HG02870 (cell line): ENCODE measurements around the gene S100Z.
"Not testable (repeated sequence)": the region's sequence is repeated elsewhere in the genome, so short reads cannot be mapped to it uniquely, and the experiment has no call there.

Experiments
- ATAC-seq: cut with Tn5 transposase; IDR thresholded peaks from one replicate; pipeline ENCODE4 v1.9.1; 2021; ENCODE audit warnings: mild to moderate bottlenecking, moderate library complexity; ENCODE audit not compliant: unreplicated experiment

Gene S100Z

DNA sequence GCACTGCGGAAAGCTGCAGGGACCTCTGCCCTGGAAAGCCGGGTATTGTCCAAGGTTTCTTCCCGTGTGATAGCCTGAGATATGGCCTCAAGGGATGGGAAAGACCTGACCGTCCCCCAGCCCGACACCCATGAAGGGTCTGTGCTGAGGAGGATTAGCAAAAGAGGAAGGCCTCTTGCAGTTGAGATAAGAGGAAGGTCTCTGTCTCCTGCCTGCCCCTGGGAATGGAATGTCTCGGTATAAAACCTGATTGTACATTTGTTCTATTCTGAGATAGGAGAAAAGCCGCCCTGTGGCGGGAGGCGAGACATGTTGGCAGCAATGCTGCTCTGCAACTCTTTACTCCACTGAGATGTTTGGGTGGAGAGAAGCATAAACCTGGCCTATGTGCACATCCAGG lies 95.4 kb downstream of the S100Z start:
- not testable (repeated sequence) for ATAC-seq

DNA sequence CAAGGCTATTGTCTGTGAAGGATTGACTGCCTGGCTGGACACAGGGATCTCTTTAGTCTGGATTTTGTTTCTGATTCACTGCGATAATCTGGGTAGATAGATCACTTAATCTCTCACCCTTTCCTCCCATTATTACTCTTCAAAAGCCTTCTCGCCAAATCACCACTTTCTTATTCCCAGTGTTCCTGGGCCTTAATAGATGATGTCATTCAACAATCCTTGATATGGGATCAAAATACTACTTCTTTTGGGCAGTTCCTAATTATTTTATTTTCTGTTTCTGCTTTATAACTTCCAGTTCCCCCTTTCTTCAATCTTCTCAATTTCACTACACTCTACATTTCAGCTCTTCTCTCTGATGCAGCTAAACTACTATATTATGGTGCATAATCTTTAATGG lies 96.3 kb downstream of the S100Z start:
- ATAC-seq, result no peak

DNA sequence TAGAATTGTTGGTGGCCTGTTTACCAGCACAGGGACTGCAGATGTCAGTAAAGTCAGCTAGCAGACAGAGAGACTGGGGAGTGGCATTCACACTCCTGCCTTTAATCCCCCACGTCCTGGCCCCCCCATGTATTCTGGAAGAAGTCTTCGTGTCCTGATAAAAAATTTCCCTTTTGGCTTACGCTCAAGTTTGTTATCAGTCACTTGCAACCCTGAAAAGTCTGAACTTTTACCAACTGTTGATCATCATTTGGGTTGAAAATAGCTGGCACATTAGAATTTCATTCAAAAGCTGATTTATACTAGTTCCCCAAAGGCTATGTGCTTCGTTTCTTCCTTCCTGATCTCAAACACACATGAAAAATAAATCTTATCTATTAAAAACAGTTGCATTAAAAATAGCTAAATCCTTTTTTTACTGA lies 97.3 kb downstream of the S100Z start:
- no peak for ATAC-seq

DNA sequence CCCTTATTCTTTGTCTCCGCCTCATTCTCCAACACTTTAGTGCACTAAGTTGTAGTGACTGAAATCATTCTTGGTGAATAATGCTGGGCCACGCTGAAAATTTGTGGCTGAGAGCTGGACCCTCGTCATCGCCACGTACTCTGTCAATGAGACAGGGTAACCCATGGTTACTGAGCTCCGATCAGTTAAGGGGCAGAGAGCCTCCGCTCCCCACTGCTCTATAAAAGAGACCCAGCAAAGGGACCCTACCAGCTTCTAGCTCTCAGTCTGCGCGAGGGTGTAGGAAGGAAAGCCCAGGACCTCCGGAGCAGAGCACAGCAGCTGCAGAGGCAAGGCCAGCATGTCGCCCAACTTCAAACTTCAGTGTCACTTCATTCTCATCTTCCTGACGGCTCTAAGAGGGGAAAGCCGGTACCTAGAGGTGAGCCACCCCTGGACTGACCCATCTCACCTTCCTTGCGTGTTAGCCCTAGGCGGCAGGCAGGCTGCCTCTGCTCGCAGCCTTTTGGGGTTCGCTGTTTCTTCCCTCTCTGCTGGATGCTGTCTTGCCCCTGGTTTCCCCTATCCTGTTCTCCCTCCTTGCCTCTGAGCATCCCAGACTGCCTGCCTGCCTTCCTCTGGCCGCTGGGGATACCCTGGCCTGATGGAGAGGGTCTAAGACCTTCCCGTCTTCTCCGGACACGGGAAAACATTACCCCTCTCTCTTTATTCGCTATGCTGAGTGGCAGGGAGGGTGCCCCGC lies 103.2 kb downstream of the S100Z start, which contains the start of gene CRHBP:
Gene CRHBP, plus strand, starts transcription at position 251 of the 742 bp plus-strand sequence. Its CDS starts 90 bp downstream, at position 341.
- no peak for ATAC-seq

DNA sequence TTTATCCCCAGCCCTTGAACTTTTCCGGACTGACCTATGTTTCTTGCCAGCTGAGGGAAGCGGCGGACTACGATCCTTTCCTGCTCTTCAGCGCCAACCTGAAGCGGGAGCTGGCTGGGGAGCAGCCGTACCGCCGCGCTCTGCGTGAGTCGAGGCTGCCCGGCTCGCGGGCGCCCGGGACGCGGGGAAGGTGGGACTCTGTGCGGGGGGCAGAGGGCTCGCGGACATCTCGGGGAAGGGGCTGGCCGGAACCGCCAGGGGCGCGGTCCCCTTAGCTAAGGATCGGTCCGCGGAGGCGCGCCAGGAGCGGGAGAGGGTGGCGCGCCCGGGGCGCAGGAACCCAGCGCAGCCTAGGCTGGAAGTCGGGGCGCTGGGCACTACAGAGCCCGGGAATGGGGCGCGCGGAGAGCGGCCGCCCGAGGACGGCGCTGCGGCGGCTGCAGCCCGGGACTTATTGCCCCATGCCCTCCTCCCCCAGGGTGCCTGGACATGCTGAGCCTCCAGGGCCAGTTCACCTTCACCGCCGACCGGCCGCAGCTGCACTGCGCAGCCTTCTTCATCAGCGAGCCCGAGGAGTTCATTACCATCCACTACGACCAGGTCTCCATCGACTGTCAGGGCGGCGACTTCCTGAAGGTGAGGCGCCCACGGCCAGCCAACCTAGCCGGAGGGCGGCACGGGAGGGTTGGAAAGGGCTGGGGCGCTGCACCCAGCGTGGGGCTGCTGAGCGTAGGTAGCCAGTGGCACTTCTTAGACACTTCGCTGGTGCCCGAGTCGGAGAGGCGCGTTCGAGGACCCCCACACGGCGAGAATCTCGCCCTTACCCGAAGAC lies 104.0 kb downstream of the S100Z start:
- no peak for ATAC-seq

DNA sequence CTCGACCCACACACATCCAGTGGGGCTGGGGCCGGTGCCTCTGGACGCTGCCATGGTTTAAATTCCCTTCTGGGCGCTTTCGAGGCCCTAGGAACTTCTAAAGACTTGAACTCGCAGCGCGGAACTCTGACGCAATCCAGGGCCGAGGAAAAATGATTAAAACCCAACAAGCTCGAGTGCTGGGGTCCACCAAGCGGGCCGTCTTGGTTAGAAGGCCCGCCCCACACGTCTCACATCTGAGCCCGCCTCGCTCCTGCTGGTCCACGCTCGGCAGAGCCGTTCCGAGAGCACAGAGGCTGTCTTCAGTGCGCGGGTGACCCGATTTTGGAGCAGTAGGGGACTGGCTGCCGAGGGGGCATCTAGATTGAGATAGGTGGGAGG lies 104.6 kb downstream of the S100Z start:
- ATAC-seq, result no peak

DNA sequence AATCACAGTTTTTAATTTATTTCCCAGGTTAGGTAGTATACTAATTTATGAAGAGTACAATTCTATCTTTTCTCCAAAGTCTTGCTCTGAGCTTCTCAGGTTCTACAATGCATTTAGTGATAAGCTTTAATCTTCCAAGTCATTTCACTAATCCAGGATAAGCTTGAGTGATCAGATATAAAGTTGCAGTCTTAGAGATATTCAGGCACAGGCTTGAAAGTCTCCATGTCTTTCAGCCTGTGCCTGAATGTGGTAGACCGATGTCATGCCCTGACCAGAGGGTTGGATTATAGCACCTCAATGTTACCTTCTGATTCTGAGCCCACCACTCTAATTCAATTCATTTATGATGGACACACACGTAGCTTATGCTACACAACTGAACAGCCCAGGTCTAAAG lies 106.2 kb downstream of the S100Z start:
- ATAC-seq, result no peak

DNA sequence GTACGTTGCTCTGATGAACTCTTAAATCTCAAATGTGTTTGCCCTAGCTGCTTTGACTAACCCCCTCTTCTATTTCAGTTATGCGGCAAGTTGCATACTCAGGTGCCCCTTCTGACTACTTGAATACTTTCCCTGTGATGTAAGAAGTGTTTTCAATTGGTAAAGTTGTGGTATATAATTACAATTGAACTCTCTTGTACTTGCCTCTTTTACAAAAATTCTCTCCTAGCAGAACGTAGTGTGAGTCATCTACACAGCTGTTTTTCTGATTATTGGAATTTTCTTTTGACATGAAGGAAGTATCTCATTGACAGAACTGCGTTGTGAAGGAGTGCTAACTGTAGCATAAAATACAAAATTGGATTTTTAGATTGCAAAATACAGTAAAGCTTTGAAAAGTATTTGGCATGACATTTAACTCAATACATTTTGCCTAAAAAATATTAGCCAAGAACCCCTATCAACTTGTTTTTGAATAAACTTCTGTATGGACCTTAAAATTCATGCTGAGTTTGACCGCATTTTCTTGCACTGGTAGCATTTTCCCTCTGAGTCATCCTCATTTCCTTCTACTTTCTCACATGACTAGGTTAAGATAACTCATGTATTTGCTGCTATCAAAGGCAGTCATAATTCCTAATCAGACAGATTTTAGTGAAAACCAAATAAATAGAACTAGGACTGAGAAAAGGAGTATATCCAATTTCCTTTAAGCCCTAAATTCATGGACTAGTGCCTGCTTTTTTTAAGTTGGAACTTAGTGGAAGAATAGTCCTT lies 109.4 kb downstream of the S100Z start:
- ATAC-seq, result no peak

DNA sequence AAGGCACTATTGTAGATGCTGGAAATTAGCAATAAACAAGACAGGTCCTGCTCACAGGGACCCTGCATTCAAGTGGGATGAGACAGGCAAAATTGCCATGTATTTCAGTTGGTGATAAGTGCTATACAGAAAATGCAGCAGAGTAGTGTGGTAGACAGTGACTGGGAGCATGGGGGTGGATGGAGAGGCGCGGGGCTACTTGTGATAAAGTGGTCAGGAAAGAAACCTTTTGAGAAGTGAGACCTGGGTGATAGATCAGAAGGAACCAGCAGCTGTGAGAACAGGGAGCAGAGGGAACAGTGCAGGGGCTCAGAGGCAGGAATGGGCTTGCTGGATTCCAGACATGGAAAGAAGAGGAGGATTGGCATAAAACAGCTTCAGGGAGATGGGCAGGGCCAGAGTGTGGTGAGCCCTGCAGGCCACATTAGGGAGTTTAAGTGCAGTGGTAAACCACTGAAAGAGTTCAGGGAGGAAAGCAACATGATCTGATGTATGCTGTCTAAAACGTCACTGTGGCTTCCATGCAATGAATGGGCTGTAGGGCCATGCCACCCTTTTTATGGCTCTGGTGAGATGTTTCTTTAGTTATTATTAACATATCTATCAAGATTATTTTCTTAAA lies 110.3 kb downstream of the S100Z start:
- ATAC-seq, result peak; percentile 70

DNA sequence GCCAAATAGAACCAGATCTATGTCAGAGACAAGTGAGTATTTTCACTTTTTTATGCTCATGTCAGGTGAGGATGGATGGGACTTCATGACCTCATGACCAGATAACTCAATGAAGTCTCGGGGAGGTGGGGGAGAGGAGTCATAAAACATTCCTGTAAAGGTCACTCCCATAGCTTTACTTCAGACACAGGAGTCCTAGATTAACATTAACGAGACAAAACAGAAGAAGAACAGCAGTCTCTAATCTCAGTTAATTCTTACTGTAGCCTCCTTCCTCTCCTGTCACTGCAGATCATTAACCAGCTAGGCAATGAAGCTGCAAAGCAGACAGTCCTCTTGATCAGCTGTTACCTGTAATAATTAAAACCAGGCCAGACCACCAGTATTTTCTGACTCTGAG lies 114.2 kb downstream of the S100Z start:
- ATAC-seq, result no peak
